CD4-positive, alpha-beta T cell (primary cell): ENCODE results near the gene KDSR. TPM values are rescaled to one million over a fixed set of nuclear protein-coding genes. Genes with fewer than 3 reads are reported as not detected.

Experiments used
- ATAC-seq: fragments of 200-7000 bp; cut with Tn5 transposase; one replicate; pipeline ENCODE4 v1.10.0; 2022; ENCODE audit warnings: mild to moderate bottlenecking; ENCODE audit not compliant: poor library complexity
- CTCF ChIA-PET: fragments of 350-600 bp; sonication (Branson Sonifier 250); formaldehyde crosslinking; loops from one replicate; lab custom pipeline; 2021; ENCODE audit warnings: antibody characterized with exemption, inconsistent platforms; lab: Charles Lee
- POLR2A ChIA-PET: fragments of 350-600 bp; sonication (Branson Sonifier 250); formaldehyde crosslinking; loops from one replicate; lab custom pipeline; 2021; ENCODE audit warnings: antibody characterized with exemption, inconsistent platforms; lab: Charles Lee
- DNase-seq, 14 experiments: peaks; one replicate each; pipeline ENCODE4 v3.0.0-alpha.2; 2013 to 2020; ENCODE audit warnings: mixed read lengths in 2 of 14
- H3K27ac ChIP-seq, 2 donors: one replicate each; pipeline versions ENCODE4 v1.5.1 to v1.7.0; 2013; ENCODE audit warnings: low read length in 2 of 2, low read depth in 1 of 2, mild to moderate bottlenecking in 1 of 2
- H3K27me3 ChIP-seq, 2 experiments: 1 replicate in 1 of 2; 2 replicates in 1 of 2; pipeline versions ENCODE4 v1.6.1 to v1.7.0; 2013; ENCODE audit warnings: low read length in 2 of 2, control low read depth in 1 of 2, mild to moderate bottlenecking in 1 of 2, moderate library complexity in 1 of 2; ENCODE audit not compliant: insufficient read depth in 2 of 2, control insufficient read depth in 1 of 2
- H3K36me3 ChIP-seq: one replicate; pipeline ENCODE4 v1.6.1; 2013; ENCODE audit warnings: low read length, control low read depth; ENCODE audit not compliant: insufficient read depth
- H3K4me1 ChIP-seq: one replicate; pipeline ENCODE4 v1.6.1; 2013; ENCODE audit warnings: low read length, control low read depth; ENCODE audit not compliant: insufficient read depth
- H3K4me3 ChIP-seq: one replicate; pipeline ENCODE4 v1.5.1; 2013; ENCODE audit warnings: mild to moderate bottlenecking, low read length, moderate library complexity
- H3K9me3 ChIP-seq, 2 experiments: 1 replicate in 1 of 2; 2 replicates in 1 of 2; pipeline versions ENCODE4 v1.6.1 to v1.7.0; 2013; ENCODE audit warnings: low read length in 2 of 2, mild to moderate bottlenecking in 2 of 2, control low read depth in 1 of 2, moderate library complexity in 1 of 2; ENCODE audit not compliant: control insufficient read depth in 1 of 2, insufficient read depth in 1 of 2
- H3K27ac Mint-ChIP-seq: one replicate; pipeline ENCODE4 v1.8.0; 2020; ENCODE audit warnings: mixed read lengths
- H3K27me3 Mint-ChIP-seq: one replicate; pipeline ENCODE4 v1.8.0; 2021; ENCODE audit warnings: mixed read lengths
- H3K36me3 Mint-ChIP-seq: one replicate; pipeline ENCODE4 v1.8.0; 2021; ENCODE audit warnings: low read depth, mixed read lengths
- H3K4me1 Mint-ChIP-seq: one replicate; pipeline ENCODE4 v1.8.0; 2021; ENCODE audit warnings: low read depth, mixed read lengths
- H3K4me3 Mint-ChIP-seq: one replicate; pipeline ENCODE4 v1.8.0; 2020; ENCODE audit warnings: mild to moderate bottlenecking, mixed read lengths
- H3K9me3 Mint-ChIP-seq: one replicate; pipeline ENCODE4 v1.8.0; 2020; ENCODE audit warnings: mixed read lengths
- intact Hi-C, 2 experiments: fragments of 100-400 bp; cut with DNase I in 1 of 2; cut with micrococcal nuclease in 1 of 2; formaldehyde crosslinking; loops; one replicate each; pipeline versions ENCODE4 v1.15.1 to v1.9.0; 2023 to 2025; cut with DNase I, micrococcal nuclease
- total RNA-seq, 174 experiments: library from RNA in 2 of 174; stranded (reverse) in 2 of 174; gene quantifications; one replicate each; pipeline ENCODE4 v1.2.3 and lab custom pipeline; 2021 to 2026
- TF ChIP-seq, protein P1 (sequence below): fragments of 200-600 bp; IDR thresholded peaks from one replicate; pipeline ENCODE4 v1.8.0; 2022; ENCODE audit warnings: antibody characterized with exemption, mild to moderate bottlenecking

The KDSR gene
- total RNA-seq, 2 experiments from 2014 or later = 21.1 to 23.5 TPM

DNA sequence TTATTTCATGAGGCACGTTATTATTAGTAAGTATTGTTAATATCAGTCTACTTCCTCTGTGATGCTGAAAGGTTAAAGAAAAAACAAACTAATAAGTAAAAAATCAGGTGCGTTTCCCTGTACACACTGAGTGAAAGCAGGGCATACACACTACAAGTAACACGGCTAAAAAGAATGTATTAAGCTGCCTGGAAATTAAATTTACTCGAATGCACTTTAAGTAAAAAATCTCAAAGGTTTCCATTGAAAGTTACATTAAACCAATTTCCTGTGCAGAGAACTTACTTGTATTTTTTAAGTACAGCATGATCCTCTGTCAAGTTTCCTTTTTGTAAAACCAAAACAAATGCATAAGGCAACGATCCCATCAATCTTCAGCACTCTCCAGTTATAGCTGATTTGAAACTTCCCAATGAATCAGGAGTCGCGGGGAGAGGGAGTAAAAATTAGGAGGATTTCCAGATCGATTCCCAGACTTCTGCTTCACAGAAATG, 48.1 kb downstream of the KDSR start:
- POLR2A ChIA-PET = interaction anchor here (0.6 to 3.9 kb wide), 31 partner anchors 10 to 796 kb away, joined by 3 to 34 read pairs (median 5); partner anchors contain the start of genes KDSR, PHLPP1, VPS4B and ZCCHC2
- Mint-ChIP-seq H3K4me1 (peaks cover 68% of the 10 kb centered on the region), H3K36me3 (peaks cover 26% of the 10 kb centered on the region), H3K27me3 (no peaks in the 10 kb centered on the region), H3K4me3 (peak overlapping the region; percentile 98), H3K9me3 (no peaks in the 10 kb centered on the region), H3K27ac (peak overlapping the region; percentile 95)
- CTCF ChIA-PET = interaction anchor here (1.0 to 3.8 kb wide), 24 partner anchors 12 to 302 kb away, joined by 3 to 56 read pairs (median 8); partner anchors contain the start of gene KDSR
- H3K36me3 ChIP-seq = no peaks in the 10 kb centered on the region
- H3K27ac ChIP-seq = peak overlapping the region in 1 of 2 donors; percentile 82
- peaks cover 21% of the 10 kb centered on the region for H3K4me1 ChIP-seq
- DNase-seq (peak in 1 of 14 experiments; percentile 35), ATAC-seq (no peak)
- no peaks in the 10 kb centered on the region for H3K9me3 ChIP-seq
- H3K4me3 ChIP-seq = peak overlapping the region; percentile 94
- intact Hi-C loops = loop anchor here (2.0 to 10.0 kb wide), 10 partner anchors 48 to 797 kb away; partner anchors contain the start of genes ZCCHC2 (in 2 of the 2), KDSR (in 1 of the 2) and VPS4B (in 1 of the 2)
- TF ChIP-seq, protein P1, sequence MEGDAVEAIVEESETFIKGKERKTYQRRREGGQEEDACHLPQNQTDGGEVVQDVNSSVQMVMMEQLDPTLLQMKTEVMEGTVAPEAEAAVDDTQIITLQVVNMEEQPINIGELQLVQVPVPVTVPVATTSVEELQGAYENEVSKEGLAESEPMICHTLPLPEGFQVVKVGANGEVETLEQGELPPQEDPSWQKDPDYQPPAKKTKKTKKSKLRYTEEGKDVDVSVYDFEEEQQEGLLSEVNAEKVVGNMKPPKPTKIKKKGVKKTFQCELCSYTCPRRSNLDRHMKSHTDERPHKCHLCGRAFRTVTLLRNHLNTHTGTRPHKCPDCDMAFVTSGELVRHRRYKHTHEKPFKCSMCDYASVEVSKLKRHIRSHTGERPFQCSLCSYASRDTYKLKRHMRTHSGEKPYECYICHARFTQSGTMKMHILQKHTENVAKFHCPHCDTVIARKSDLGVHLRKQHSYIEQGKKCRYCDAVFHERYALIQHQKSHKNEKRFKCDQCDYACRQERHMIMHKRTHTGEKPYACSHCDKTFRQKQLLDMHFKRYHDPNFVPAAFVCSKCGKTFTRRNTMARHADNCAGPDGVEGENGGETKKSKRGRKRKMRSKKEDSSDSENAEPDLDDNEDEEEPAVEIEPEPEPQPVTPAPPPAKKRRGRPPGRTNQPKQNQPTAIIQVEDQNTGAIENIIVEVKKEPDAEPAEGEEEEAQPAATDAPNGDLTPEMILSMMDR = no peak
- H3K27me3 ChIP-seq = no peaks in the 10 kb centered on the region

DNA sequence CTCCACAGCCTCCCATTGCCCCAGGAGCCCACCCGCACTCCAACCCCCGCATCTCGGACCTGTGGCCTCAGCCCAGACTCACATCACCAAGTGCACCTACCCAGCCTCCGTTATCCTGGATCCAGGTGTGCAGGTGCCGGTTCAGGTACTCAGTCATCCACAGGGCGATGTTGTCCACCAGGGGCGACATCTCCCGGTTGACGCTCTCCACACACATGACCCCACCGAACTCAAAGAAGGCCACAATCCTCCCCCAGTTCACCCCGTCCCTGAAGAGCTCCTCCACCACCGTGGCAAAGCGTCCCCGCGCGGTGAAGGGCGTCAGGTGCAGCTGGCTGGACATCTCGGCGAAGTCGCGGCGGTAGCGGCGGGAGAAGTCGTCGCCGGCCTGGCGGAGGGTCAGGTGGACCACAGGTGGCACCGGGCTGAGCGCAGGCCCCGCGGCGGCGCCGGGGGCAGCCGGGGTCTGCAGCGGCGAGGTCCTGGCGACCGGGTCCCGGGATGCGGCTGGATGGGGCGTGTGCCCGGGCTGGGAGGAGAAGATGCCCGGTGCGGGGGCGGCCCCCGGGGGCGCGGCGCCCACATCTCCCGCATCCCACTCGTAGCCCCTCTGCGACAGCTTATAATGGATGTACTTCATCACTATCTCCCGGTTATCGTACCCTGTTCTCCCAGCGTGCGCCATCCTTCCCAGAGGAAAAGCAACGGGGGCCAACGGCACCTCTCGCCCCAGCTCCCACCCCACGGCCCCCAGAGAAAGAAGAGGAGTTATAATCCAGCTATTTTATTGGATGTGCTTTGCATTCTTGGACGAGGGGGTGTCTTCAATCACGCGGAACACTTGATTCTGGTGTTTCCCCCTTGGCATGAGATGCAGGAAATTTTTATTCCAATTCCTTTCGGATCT, 48.8 kb downstream of the KDSR start:
- H3K9me3 Mint-ChIP-seq = no peaks in the 10 kb centered on the region
- Histone ChIP-seq H3K9me3 (no peaks in the 10 kb centered on the region), H3K4me1 (peaks cover 21% of the 10 kb centered on the region), H3K36me3 (no peaks in the 10 kb centered on the region), H3K27me3 (no peaks in the 10 kb centered on the region), H3K4me3 (peak overlapping the region; percentile 94), H3K27ac (peak overlapping the region; percentile 26 to 82)
- H3K4me3 Mint-ChIP-seq = peak overlapping the region; percentile 98
- ChIA-PET POLR2A (interaction anchor here (0.7 to 3.9 kb wide), 31 partner anchors 9 to 224 kb away, joined by 3 to 34 read pairs (median 6); partner anchors contain the start of gene VPS4B), CTCF (interaction anchor here (0.6 to 3.8 kb wide), 52 partner anchors 11 to 302 kb away, joined by 3 to 56 read pairs (median 4); partner anchors contain the start of gene KDSR)
- ATAC-seq (peak; percentile 53), DNase-seq (peak; percentile 61 to 94 (median 78))
- no peaks in the 10 kb centered on the region for H3K27me3 Mint-ChIP-seq
- intact Hi-C loops = loop anchor here (1.0 to 10.0 kb wide), 14 partner anchors 9 to 796 kb away; partner anchors contain the start of genes ZCCHC2 (in 2 of the 2), KDSR (in 1 of the 2) and VPS4B (in 1 of the 2)
- peak overlapping the region; percentile 95 for H3K27ac Mint-ChIP-seq
- H3K36me3 Mint-ChIP-seq = peaks cover 26% of the 10 kb centered on the region
- TF ChIP-seq, protein P1 = peak; percentile 77
- H3K4me1 Mint-ChIP-seq = peaks cover 75% of the 10 kb centered on the region

DNA sequence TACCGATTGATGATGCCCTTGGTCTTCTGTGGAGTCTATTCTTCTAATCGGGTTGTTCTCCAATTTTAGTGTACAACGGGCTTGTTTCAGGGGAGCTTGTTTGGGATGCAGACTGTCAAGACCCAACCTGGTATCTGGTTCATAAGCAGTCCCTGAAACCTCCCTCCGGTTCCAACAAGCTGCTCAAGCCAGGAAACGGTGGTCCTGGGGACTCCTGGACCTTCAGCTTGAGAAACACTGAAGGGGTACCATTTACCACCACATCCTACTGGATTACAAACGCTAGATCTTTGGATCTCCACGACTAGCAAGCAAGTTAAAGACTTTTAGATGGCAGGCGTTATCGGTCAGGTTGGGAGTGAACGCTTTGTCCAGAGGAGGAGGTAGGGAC, 49.5 kb downstream of the KDSR start:
- no peaks in the 10 kb centered on the region for H3K9me3 Mint-ChIP-seq
- Histone ChIP-seq H3K4me3 (peak overlapping the region; percentile 94), H3K36me3 (peaks cover 4% of the 10 kb centered on the region), H3K9me3 (no peaks in the 10 kb centered on the region), H3K27me3 (no peaks in the 10 kb centered on the region), H3K27ac (peak overlapping the region; percentile 26 to 82), H3K4me1 (peaks cover 19% of the 10 kb centered on the region)
- H3K36me3 Mint-ChIP-seq = peaks cover 26% of the 10 kb centered on the region
- peak overlapping the region; percentile 98 for H3K4me3 Mint-ChIP-seq
- TF ChIP-seq, protein P1 = no peak
- intact Hi-C loops = loop anchor here (1.0 to 10.0 kb wide), 11 partner anchors 8 to 795 kb away; partner anchors contain the start of genes ZCCHC2 (in 2 of the 2) and VPS4B (in 1 of the 2)
- ATAC-seq (no peak), DNase-seq (no peak)
- ChIA-PET POLR2A (interaction anchor here (1.0 to 3.9 kb wide), 26 partner anchors 8 to 223 kb away, joined by 3 to 34 read pairs (median 8); no protein-coding TSS in a partner anchor), CTCF (interaction anchor here (0.8 to 3.8 kb wide), 42 partner anchors 10 to 200 kb away, joined by 3 to 56 read pairs (median 8); no protein-coding TSS in a partner anchor)
- H3K27ac Mint-ChIP-seq = peak overlapping the region; percentile 95
- no peaks in the 10 kb centered on the region for H3K27me3 Mint-ChIP-seq
- H3K4me1 Mint-ChIP-seq = peaks cover 75% of the 10 kb centered on the region
